SH-SY5Y (cell line): ENCODE measurements around the gene DMXL1.

Source experiments
- GATA2 ChIP-seq: IDR thresholded peaks from 2 replicates; pipeline ENCODE4 v1.6.1; 2011; ENCODE audit warnings: mild to moderate bottlenecking, low read depth, low read length
- GATA3 ChIP-seq: IDR thresholded peaks from 2 replicates; pipeline ENCODE4 v1.6.1; 2011; ENCODE audit warnings: low read depth, mild to moderate bottlenecking, low read length, moderate library complexity

GRCh38 chr5:119187776-119188529 lies 117.1 kb downstream of the DMXL1 start:
- TF ChIP-seq GATA3 (no peak), GATA2 (no peak)
